Sigmoid colon (tissue), 7 donors: ENCODE results near the gene SERINC1. TPM values are rescaled to one million over a fixed set of nuclear protein-coding genes. Genes with fewer than 3 reads are reported as not detected.

Source experiments
- DNase-seq: peaks from one replicate; pipeline ENCODE4 v3.0.0-alpha.2; 2019
- H3K27ac ChIP-seq, 4 donors: fragments of 200-600 bp; sonication (generic); one replicate each; pipeline ENCODE4 v1.5.1; 2016 to 2019; ENCODE audit warnings: mild to moderate bottlenecking in 1 of 4
- H3K27me3 ChIP-seq, 3 donors: fragments of 200-600 bp; sonication (generic); one replicate each; pipeline ENCODE4 v1.5.1; 2019; ENCODE audit warnings: mild to moderate bottlenecking in 1 of 3
- H3K36me3 ChIP-seq, 4 donors: fragments of 200-600 bp; sonication (generic); one replicate each; pipeline ENCODE4 v1.5.1; 2016 to 2019
- H3K4me1 ChIP-seq, 4 donors: fragments of 200-600 bp; sonication (generic); one replicate each; pipeline ENCODE4 v1.5.1; 2017 to 2019
- H3K4me3 ChIP-seq, 4 donors: fragments of 200-600 bp; sonication (generic); one replicate each; pipeline ENCODE4 v1.5.1; 2017 to 2019; ENCODE audit warnings: mild to moderate bottlenecking in 2 of 4, moderate library complexity in 1 of 4
- H3K9me3 ChIP-seq, 4 donors: fragments of 200-600 bp in 3 of 4; sonication (generic) in 3 of 4; one replicate each; pipeline versions ENCODE4 v1.5.1 to v1.6.1; 2013 to 2019
- CTCF ChIP-seq, 4 experiments: fragments of 450-650 bp in 3 of 4; fragments of 200-600 bp in 1 of 4; IDR thresholded peaks; one replicate each; pipeline ENCODE4 v1.5.1; 2016 to 2019; ENCODE audit warnings: antibody characterized with exemption in 4 of 4, mild to moderate bottlenecking in 3 of 4, moderate library complexity in 2 of 4
- EP300 ChIP-seq, 4 donors: sonication (generic); formaldehyde crosslinking; IDR thresholded peaks; one replicate each; pipeline ENCODE4 v1.6.1; 2017; ENCODE audit warnings: antibody characterized with exemption in 4 of 4
- POLR2A ChIP-seq, 2 donors: fragments of 450-650 bp; IDR thresholded peaks; one replicate each; pipeline ENCODE4 v1.6.1; 2016; ENCODE audit warnings: antibody characterized with exemption in 2 of 2, mild to moderate bottlenecking in 2 of 2, moderate library complexity in 2 of 2
- POLR2AphosphoS5 ChIP-seq, 4 donors: sonication (generic); formaldehyde crosslinking; IDR thresholded peaks; one replicate each; pipeline ENCODE4 v1.6.1; 2017; ENCODE audit warnings: antibody characterized with exemption in 4 of 4
- WGBS, 2 donors: extraction: QIAGEN DNeasy Blood & Tissue Kit; methylation state at CpG; one replicate each; pipeline ENCODE4 v1.1.7; 2013; 5-methylcytosine and 5-hydroxymethylcytosine counted together
- intact Hi-C: fragments of 100-400 bp; cut with DNase I; formaldehyde crosslinking; loops from one replicate; pipeline ENCODE4 v1.15.1; 2023
- polyA plus RNA-seq, 3 donors: library from polyadenylated mRNA; stranded (reverse); fragments of 200-250 nt; gene quantifications; one replicate each; pipeline ENCODE4 v1.2.3, GENCODE V29; 2013
- total RNA-seq, 4 donors: library from RNA; depleted of rRNA; stranded (reverse); fragments of >200 nt; gene quantifications; one replicate each; pipeline ENCODE4 v1.1.0, GENCODE V29; 2016
- donor health status: healthy with polysubstance abuse.
- donor health status: Bipolar disorder and iron deficiency.
- donor health status: healthy.

The SERINC1 gene
- total and polyA plus RNA-seq, 7 donors: 31.2 to 301 (median 220) TPM

GRCh38 chr6:122429323-122429722 is 42.3 kb downstream of the SERINC1 start:
- DNase-seq: no peak
- intact Hi-C loops: no loop called here
- Histone ChIP-seq H3K4me1 (no peaks in the 10 kb centered on the region), H3K9me3 (no peaks in the 10 kb centered on the region), H3K27ac (no peak overlapping the region), H3K36me3 (peaks cover 4 to 60% (median 10%) of the 10 kb centered on the region in 4 donors), H3K27me3 (no peaks in the 10 kb centered on the region), H3K4me3 (no peak overlapping the region)
- TF ChIP-seq CTCF (IDR thresholded peaks at IDR 0.05) (no peak), POLR2A (IDR thresholded peaks at IDR 0.05) (no peak), EP300 (IDR thresholded peaks at IDR 0.05) (no peak), POLR2AphosphoS5 (IDR thresholded peaks at IDR 0.05) (no peak)

- H3K9me3 ChIP-seq: no peaks in the 10 kb centered on the region
- H3K4me3 ChIP-seq: no peak overlapping the region
- no peaks in the 10 kb centered on the region for H3K27me3 ChIP-seq
- no peaks in the 10 kb centered on the region for H3K4me1 ChIP-seq
- WGBS, 2 donors: 86 to 93% methylated on average over 1 of the region's 1 CpG
- TF ChIP-seq EP300 (IDR thresholded peaks at IDR 0.05) (no peak), POLR2AphosphoS5 (IDR thresholded peaks at IDR 0.05) (no peak), POLR2A (IDR thresholded peaks at IDR 0.05) (no peak), CTCF (IDR thresholded peaks at IDR 0.05) (no peak)
- intact Hi-C loops: no loop called here
- peaks cover 4 to 65% (median 11%) of the 10 kb centered on the region in 4 donors for H3K36me3 ChIP-seq
- no peak overlapping the region for H3K27ac ChIP-seq
- no peak for DNase-seq
These were observed 42.8 kb downstream of the SERINC1 start for GRCh38 chr6:122428781-122429180.

GRCh38 chr6:122426597-122426996 is 45.0 kb downstream of the SERINC1 start:
- Histone ChIP-seq H3K4me3 (no peak overlapping the region), H3K27me3 (no peaks in the 10 kb centered on the region), H3K36me3 (peaks cover 1 to 81% (median 10%) of the 10 kb centered on the region in 4 donors), H3K27ac (no peak overlapping the region), H3K9me3 (no peaks in the 10 kb centered on the region), H3K4me1 (no peaks in the 10 kb centered on the region)
- TF ChIP-seq POLR2AphosphoS5 (IDR thresholded peaks at IDR 0.05): no peak
- no peak for TF ChIP-seq EP300 (IDR thresholded peaks at IDR 0.05)
- no peak for TF ChIP-seq POLR2A (IDR thresholded peaks at IDR 0.05)
- no peak for TF ChIP-seq CTCF (IDR thresholded peaks at IDR 0.05)
- DNase-seq: no peak
- intact Hi-C loops: no loop called here
- 96 to 98% methylated on average over 3 of the region's 3 CpGs for WGBS, 2 donors

GRCh38 chr6:122423734-122424133 is 47.9 kb downstream of the SERINC1 start:
- Histone ChIP-seq H3K9me3 (no peaks in the 10 kb centered on the region), H3K27me3 (no peaks in the 10 kb centered on the region), H3K27ac (no peak overlapping the region), H3K4me3 (no peak overlapping the region), H3K4me1 (no peaks in the 10 kb centered on the region), H3K36me3 (peaks cover 0 to 92% (median 9%) of the 10 kb centered on the region in 4 donors)
- no peak for DNase-seq
- WGBS, 2 donors: 92 to 95% methylated on average over 1 of the region's 1 CpG
- TF ChIP-seq CTCF (IDR thresholded peaks at IDR 0.05) (no peak), POLR2AphosphoS5 (IDR thresholded peaks at IDR 0.05) (no peak), EP300 (IDR thresholded peaks at IDR 0.05) (no peak), POLR2A (IDR thresholded peaks at IDR 0.05) (no peak)
- intact Hi-C loops: no loop called here

- intact Hi-C loops: no loop called here
- no peak overlapping the region for H3K27ac ChIP-seq
- no peaks in the 10 kb centered on the region for H3K27me3 ChIP-seq
- H3K4me1 ChIP-seq: no peaks in the 10 kb centered on the region
- no peak for DNase-seq
- no peaks in the 10 kb centered on the region for H3K9me3 ChIP-seq
- 86 to 94% methylated on average over 1 of the region's 1 CpG for WGBS, 2 donors
- no peak overlapping the region for H3K4me3 ChIP-seq
- TF ChIP-seq CTCF (IDR thresholded peaks at IDR 0.05): no peak
- H3K36me3 ChIP-seq: peaks cover 0 to 89% (median 9%) of the 10 kb centered on the region in 4 donors
These were observed 48.9 kb downstream of the SERINC1 start for GRCh38 chr6:122422614-122423267.
